Hepatocyte (in vitro differentiated cells): ENCODE data around the gene SLC25A3. TPM values are rescaled to one million over a fixed set of nuclear protein-coding genes. Genes with fewer than 3 reads are reported as not detected.
"Not testable (repeated sequence)": the region's sequence is repeated elsewhere in the genome, so short reads cannot be mapped to it uniquely, and the experiment has no call there.

Source experiments
- DNase-seq: peaks from one replicate; pipeline ENCODE4 v3.0.0-alpha.2; 2016; ENCODE audit warnings: low spot score
- H2AFZ ChIP-seq: fragments of 200-600 bp; sonication (generic); 2 replicates; pipeline ENCODE4 v1.6.0; 2016; ENCODE audit warnings: antibody characterized with exemption, mild to moderate bottlenecking
- H3K27ac ChIP-seq: fragments of 200-600 bp; sonication (generic); 2 replicates; pipeline ENCODE4 v1.5.1; 2016; ENCODE audit warnings: mild to moderate bottlenecking
- H3K27me3 ChIP-seq: fragments of 200-600 bp; sonication (generic); 2 replicates; pipeline ENCODE4 v1.6.1; 2016
- H3K36me3 ChIP-seq: fragments of 200-600 bp; sonication (generic); replicated peaks from 2 replicates; pipeline ENCODE4 v1.5.1; 2016; ENCODE audit warnings: low read depth; ENCODE audit not compliant: insufficient read depth
- H3K4me1 ChIP-seq: fragments of 200-600 bp; sonication (generic); 2 replicates; pipeline ENCODE4 v1.5.1; 2016; ENCODE audit warnings: mild to moderate bottlenecking, moderate library complexity; ENCODE audit not compliant: insufficient read depth
- H3K4me2 ChIP-seq: fragments of 200-600 bp; sonication (generic); 2 replicates; pipeline ENCODE4 v1.6.0; 2016
- H3K4me3 ChIP-seq: fragments of 200-600 bp; sonication (generic); 2 replicates; pipeline ENCODE4 v1.5.1; 2016; ENCODE audit warnings: mild to moderate bottlenecking
- H3K79me2 ChIP-seq: fragments of 200-600 bp; sonication (generic); 2 replicates; pipeline ENCODE4 v1.6.0; 2017; ENCODE audit warnings: mild to moderate bottlenecking
- H3K9me2 ChIP-seq: fragments of 200-600 bp; sonication (generic); replicated peaks from 2 replicates; pipeline ENCODE4 v1.6.0; 2017; ENCODE audit warnings: mild to moderate bottlenecking; ENCODE audit not compliant: insufficient read depth
- H3K9me3 ChIP-seq: fragments of 200-600 bp; sonication (generic); 2 replicates; pipeline ENCODE4 v1.5.1; 2016; ENCODE audit warnings: low read depth, mild to moderate bottlenecking
- H4K20me1 ChIP-seq: fragments of 200-600 bp; sonication (generic); 2 replicates; pipeline ENCODE4 v1.6.0; 2016; ENCODE audit warnings: mild to moderate bottlenecking; ENCODE audit not compliant: insufficient read depth, poor library complexity, severe bottlenecking
- EZH2 ChIP-seq: fragments of 200-600 bp; sonication (generic); IDR thresholded peaks from 2 replicates; pipeline ENCODE4 v1.6.1; 2016; ENCODE audit warnings: antibody characterized with exemption, mild to moderate bottlenecking, borderline replicate concordance
- EZH2phosphoT487 ChIP-seq: fragments of 200-600 bp; sonication (generic); IDR thresholded peaks from one replicate; pipeline ENCODE4 v1.6.1; 2018; ENCODE audit warnings: antibody characterized with exemption, mild to moderate bottlenecking, low read depth, moderate library complexity; ENCODE audit not compliant: unreplicated experiment, severe bottlenecking
- WGBS: methylation state at CpG from one replicate; pipeline ENCODE4 v1.1.6; 2016; ENCODE audit warnings: low lambda C conversion rate; ENCODE audit errors: missing lambda C conversion rate; 5-methylcytosine and 5-hydroxymethylcytosine counted together
- polyA plus RNA-seq: library from polyadenylated mRNA; unstranded; fragments of >200 nt; fragmentation: Nextera tagmentation; extraction: Ambion mirVana; gene quantifications from 2 replicates; pipeline ENCODE4 v1.2.1, GENCODE V29; 2016
- total RNA-seq: library from RNA; depleted of rRNA; stranded (reverse); fragments of >200 nt; gene quantifications from 2 replicates; pipeline ENCODE4 v1.2.3, GENCODE V29; 2014
- TF ChIP-seq, protein P1 (sequence below): fragments of 200-600 bp; sonication (generic); IDR thresholded peaks from 2 replicates; pipeline ENCODE4 v1.5.1; 2016; ENCODE audit warnings: antibody characterized with exemption, mild to moderate bottlenecking; ENCODE audit not compliant: poor library complexity

Gene SLC25A3
- total and polyA plus RNA-seq, 2 experiments from 2014 or later = 423 to 871 TPM

DNA sequence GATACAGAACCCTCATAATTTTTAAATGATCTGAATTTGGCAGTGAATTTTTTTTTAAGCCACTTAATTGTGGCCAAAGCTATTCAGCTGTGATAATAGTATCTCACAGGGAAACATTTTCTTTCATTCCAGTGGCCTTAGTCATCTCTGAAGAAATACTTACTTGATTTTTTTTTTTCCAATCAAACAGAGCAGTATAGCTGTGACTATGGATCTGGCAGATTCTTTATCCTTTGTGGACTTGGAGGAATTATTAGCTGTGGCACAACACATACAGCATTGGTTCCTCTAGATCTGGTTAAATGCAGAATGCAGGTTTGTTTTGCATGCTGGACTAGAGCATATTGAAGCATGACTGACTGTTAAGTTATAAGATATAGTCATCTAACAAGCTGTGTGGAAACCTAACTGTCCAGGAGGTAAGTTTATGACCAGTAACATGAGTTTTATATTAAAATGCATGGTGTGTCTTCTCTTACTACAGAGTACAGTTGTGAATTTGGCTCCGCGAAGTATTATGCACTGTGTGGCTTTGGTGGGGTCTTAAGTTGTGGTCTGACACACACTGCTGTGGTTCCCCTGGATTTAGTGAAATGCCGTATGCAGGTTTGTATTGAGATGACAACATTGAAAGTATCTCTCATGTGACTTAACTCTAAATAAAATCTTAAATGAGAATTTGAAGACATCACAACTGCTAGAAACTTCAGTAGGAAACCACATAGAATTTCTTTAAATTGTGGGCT lies 1.9 kb downstream of the SLC25A3 start:
- WGBS = 63% methylated on average over 3 of the region's 3 CpGs
- TF ChIP-seq EZH2phosphoT487 (no peak), EZH2 (no peak)
- TF ChIP-seq, protein P1, sequence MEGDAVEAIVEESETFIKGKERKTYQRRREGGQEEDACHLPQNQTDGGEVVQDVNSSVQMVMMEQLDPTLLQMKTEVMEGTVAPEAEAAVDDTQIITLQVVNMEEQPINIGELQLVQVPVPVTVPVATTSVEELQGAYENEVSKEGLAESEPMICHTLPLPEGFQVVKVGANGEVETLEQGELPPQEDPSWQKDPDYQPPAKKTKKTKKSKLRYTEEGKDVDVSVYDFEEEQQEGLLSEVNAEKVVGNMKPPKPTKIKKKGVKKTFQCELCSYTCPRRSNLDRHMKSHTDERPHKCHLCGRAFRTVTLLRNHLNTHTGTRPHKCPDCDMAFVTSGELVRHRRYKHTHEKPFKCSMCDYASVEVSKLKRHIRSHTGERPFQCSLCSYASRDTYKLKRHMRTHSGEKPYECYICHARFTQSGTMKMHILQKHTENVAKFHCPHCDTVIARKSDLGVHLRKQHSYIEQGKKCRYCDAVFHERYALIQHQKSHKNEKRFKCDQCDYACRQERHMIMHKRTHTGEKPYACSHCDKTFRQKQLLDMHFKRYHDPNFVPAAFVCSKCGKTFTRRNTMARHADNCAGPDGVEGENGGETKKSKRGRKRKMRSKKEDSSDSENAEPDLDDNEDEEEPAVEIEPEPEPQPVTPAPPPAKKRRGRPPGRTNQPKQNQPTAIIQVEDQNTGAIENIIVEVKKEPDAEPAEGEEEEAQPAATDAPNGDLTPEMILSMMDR = no peak
- Histone ChIP-seq H3K9me2 (no peaks in the 10 kb centered on the region), H3K27me3 (no peaks in the 10 kb centered on the region), H3K4me1 (no peaks in the 10 kb centered on the region), H3K79me2 (peaks cover 57% of the 10 kb centered on the region), H2AFZ (no peak overlapping the region), H3K27ac (peak overlapping the region; percentile 95), H3K4me2 (peak overlapping the region; percentile 85), H3K9me3 (no peaks in the 10 kb centered on the region), H4K20me1 (peaks cover 52% of the 10 kb centered on the region), H3K4me3 (peak overlapping the region; percentile 58), H3K36me3 (no peaks in the 10 kb centered on the region)
- peak; percentile 26 for DNase-seq

DNA sequence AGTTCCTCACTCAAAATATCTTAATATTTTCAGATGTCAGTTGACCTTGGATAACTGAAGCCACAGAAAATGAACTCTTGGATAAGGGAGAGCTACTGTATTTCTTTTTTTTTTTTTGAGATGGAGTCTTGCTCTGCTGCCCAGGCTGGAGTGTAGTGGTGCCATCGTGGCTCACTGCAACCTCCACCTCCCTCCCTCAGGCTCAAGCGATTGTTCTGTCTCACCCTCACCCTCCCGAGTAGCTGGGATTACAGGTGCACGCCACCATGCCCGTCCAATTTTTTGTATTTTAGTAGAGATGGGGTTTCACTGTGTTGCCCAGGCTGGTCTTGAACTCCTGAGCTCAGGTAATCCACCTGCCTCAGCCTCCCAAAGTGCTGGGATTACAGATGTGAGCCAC lies 3.8 kb downstream of the SLC25A3 start:
- not testable (repeated sequence) for H3K36me3 ChIP-seq, H3K4me1 ChIP-seq, H3K4me3 ChIP-seq, H3K4me2 ChIP-seq, H3K9me2 ChIP-seq, H3K9me3 ChIP-seq, DNase-seq, H2AFZ ChIP-seq, H3K27me3 ChIP-seq, H3K27ac ChIP-seq
- 96% methylated on average over 5 of the region's 5 CpGs for WGBS
- Histone ChIP-seq H4K20me1 (peaks cover 58% of the 10 kb centered on the region), H3K79me2 (peaks cover 57% of the 10 kb centered on the region)

DNA sequence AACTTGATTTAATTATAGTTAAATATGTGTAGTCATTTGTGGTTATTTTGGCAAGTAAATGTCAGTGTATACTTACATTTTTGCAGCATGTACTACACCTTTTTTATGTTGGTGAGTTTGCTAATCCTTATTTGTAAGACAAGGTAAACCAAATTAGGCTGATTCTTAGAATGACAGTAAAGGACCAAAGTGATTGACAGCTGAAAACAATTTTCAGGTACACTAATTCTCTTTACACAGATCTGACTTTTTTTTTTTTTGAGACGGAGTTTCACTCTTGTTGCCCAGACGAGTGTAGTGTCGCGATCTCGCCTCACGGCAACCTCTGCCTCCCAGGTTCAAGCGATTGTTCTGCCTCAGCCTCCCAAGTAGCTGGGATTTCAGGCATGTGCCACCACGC lies 8.4 kb downstream of the SLC25A3 start:
- WGBS = 97% methylated on average over 8 of the region's 8 CpGs
- no peak overlapping the region for H3K4me3 ChIP-seq
- H3K79me2 ChIP-seq = peaks cover 25% of the 10 kb centered on the region
- H4K20me1 ChIP-seq = peaks cover 30% of the 10 kb centered on the region
- H3K9me2 ChIP-seq = no peaks in the 10 kb centered on the region
- H2AFZ ChIP-seq = no peak overlapping the region
- H3K27me3 ChIP-seq = no peaks in the 10 kb centered on the region
- no peaks in the 10 kb centered on the region for H3K4me1 ChIP-seq
- H3K36me3 ChIP-seq = peaks cover 6% of the 10 kb centered on the region
- TF ChIP-seq, protein P1 = no peak
- TF ChIP-seq EZH2phosphoT487 (no peak), EZH2 (no peak)
- H3K4me2 ChIP-seq = no peak overlapping the region
- no peak for DNase-seq
- no peak overlapping the region for H3K27ac ChIP-seq
- no peaks in the 10 kb centered on the region for H3K9me3 ChIP-seq

DNA sequence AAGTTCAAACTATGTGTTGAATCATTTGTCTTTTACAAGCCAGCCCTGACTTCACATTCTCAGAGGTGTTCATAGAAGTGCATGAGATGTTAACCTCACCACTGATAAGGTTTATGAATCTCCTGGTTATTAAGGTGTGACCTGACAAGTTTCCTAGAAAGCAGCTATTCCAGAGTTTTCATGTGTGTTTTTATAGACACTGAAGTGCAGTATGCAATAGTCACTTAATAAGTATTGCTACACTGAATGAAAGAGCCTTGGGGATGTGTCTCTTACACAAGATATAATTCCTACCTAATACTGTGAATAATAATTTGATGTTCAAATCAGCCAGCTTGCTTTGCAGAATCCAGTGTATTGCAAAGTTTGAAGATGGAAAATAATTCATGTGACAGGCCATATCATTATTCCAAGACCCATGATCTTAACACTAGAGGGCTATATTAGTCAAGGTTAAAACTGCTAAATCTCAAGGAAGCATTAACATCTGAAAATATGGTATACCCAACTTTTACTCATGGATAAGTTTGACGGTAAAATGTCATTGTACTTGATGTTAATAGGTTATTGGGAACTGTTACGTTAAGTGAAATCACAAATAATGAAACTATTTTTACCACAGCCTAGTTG lies 13.0 kb downstream of the SLC25A3 start:
- Histone ChIP-seq H3K79me2 (no peaks in the 10 kb centered on the region), H3K27ac (no peak overlapping the region), H3K27me3 (no peaks in the 10 kb centered on the region), H3K9me2 (no peaks in the 10 kb centered on the region), H2AFZ (no peak overlapping the region), H3K4me1 (no peaks in the 10 kb centered on the region), H3K4me3 (no peak overlapping the region), H4K20me1 (no peaks in the 10 kb centered on the region), H3K9me3 (no peaks in the 10 kb centered on the region), H3K4me2 (no peak overlapping the region), H3K36me3 (peaks cover 6% of the 10 kb centered on the region)
- DNase-seq = no peak
- WGBS = 89% methylated on average over 2 of the region's 2 CpGs
- TF ChIP-seq EZH2 = no peak
- TF ChIP-seq, protein P1 = no peak
